Esophagus mucosa (tissue), 1 donor: ENCODE measurements around the gene ANKRD45. TPM values are rescaled to one million over a fixed set of nuclear protein-coding genes. Genes with fewer than 3 reads are reported as not detected.
"Not testable (repeated sequence)": the region's sequence is repeated elsewhere in the genome, so short reads cannot be mapped to it uniquely, and the experiment has no call there.

Source experiments
- ATAC-seq: fragments of 200-7000 bp; cut with Tn5 transposase; one replicate; pipeline ENCODE4 v1.9.1; 2020
- total RNA-seq: library from RNA; stranded (reverse); gene quantifications from one replicate; pipeline ENCODE4 v1.2.4, GENCODE V29; 2023
- donor health status: DM: yes; HTN: yes; CAD: no.

ANKRD45 gene, protein sequence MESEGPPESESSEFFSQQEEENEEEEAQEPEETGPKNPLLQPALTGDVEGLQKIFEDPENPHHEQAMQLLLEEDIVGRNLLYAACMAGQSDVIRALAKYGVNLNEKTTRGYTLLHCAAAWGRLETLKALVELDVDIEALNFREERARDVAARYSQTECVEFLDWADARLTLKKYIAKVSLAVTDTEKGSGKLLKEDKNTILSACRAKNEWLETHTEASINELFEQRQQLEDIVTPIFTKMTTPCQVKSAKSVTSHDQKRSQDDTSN
- not detected for total RNA-seq

GRCh38 chr1:173669491-173669941 is at the start of gene ANKRD45:
Gene ANKRD45 (minus strand): TSS chr1:173669851. CDS start chr1:173659418, 10,433 bp downstream.
- ATAC-seq, result no peak

GRCh38 chr1:173717238-173717637 is 47.6 kb upstream of the ANKRD45 start:
- ATAC-seq, result no peak

GRCh38 chr1:173715538-173715844 is 45.8 kb upstream of the ANKRD45 start:
- ATAC-seq, result no peak

DNA sequence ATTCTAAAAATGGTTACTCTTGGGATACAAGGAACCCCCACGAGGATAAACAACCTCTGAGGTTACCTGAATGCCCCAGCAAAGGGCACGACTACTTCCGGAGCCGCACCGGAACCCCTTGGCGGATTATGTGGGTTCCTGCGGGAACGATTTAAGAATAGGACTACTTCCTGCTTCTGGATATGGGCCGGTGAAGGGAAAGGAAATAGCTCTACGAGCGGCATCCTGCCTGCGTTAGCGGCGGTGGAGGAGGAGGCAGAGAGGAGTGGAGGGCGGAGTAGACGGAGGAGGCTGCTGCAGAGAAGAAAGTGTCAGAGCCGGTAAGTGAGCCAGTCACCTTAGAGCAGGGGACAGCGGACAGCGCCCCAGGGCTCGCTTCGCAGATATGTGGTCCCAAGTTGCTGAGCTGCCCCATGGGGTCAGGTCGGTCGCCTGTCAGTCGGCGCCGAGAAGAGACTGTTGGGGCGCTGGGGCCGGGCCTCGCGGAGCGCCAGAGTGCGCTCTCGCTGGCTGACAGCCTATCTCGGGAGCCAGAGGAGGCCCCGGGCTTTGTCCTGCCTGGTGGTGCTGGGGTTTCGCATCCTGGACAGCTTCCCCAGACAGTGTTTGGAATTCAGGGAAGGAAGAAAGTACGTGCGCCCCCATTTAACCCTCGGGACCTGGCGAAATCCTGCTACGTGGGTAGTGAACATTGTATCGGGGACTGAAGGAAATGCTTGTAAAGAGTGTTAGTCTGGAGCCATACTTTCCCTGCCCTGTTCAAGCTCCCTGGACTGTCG is 45.3 kb upstream of the ANKRD45 start, which contains the start of gene KLHL20:
TSS of gene KLHL20 (plus strand) at position 223 of the 779 bp plus-strand sequence. CDS start 1,063 bp downstream, outside the sequence.
- ATAC-seq, result peak; percentile 99

GRCh38 chr1:173714441-173714758 is 44.7 kb upstream of the ANKRD45 start:
- ATAC-seq, result no peak

DNA sequence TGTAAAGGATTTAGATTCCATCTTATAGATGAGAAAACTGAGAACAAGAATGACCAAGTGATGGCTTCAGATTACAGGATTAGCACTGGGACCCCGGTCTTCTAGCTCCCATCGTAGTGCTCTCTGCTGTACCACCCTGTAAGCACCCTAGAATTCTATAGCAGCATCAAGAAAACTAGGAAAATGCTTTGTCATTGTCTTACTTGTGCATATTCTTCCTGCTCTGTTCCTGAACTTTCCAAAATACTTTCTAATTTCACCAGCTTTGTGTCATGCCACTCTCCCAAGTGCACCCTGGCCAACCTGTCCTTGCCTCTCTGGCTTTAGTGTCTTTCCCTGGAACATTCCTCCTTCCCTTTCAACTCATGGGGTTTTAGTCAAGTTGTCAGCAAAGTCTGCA is 39.1 kb upstream of the ANKRD45 start:
- ATAC-seq, result no peak

- no peak for ATAC-seq
Observed at GRCh38 chr1:173705117-173705516, 35.5 kb upstream of the ANKRD45 start.

- no peak for ATAC-seq
Observed at GRCh38 chr1:173702736-173703135, 33.1 kb upstream of the ANKRD45 start.

DNA sequence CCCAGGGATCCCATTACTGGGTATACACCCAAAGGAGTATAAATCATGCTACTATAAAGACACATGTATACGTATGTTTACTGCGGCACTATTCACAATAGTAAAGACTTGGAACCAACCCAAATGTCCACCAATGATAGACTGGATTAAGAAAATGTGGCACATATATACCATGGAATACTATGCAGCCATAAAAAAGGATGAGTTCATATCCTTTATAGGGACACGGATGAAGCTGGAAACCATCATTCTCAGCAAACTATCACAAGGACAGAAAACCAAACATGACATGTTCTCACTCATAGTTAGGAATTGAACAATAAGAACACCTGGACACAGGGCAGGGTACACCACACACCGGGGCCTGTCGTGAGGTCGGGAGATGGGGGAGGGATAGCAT is 31.6 kb upstream of the ANKRD45 start:
- not testable (repeated sequence) for ATAC-seq

DNA sequence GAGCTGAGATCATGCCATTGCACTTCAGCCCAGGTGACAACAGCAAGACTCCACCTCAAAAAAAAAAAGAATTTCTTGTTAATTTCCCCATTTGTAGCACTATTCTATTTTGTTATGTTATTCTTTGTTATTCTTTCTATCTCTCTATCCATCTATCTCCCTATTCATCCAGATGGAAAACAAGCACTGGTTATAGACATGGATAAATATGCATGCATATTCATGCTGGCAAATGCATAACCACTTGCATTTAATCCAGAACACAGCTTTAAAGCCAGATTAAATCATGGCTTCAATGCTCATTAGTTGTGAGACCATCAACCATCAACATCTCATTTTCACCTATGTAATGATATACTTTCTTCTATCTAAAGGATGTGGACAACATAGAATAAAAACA is 23.6 kb upstream of the ANKRD45 start:
- ATAC-seq, result no peak

GRCh38 chr1:173688300-173688699 is 18.6 kb upstream of the ANKRD45 start:
- no peak for ATAC-seq

DNA sequence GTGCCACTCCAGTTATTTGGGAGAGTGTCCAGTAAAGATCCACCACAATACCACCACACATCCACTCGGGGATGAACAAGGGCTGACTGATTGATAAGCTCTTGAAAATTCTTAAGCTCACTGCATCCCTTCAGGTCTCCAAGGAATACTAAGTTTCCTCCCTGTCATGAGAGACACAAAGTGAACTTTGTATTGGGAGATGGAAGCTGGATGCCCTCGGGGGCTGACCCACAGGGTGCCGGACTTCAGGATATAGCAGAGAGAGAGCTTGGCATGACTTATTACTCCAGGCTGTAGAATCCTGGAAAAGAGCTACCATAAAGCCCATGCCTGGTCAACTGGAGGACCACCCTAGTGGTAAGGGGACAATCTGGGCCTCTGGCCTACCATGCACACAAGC is 15.5 kb upstream of the ANKRD45 start:
- ATAC-seq, result not testable (repeated sequence)

GRCh38 chr1:173683838-173684237 is 14.2 kb upstream of the ANKRD45 start:
- not testable (repeated sequence) for ATAC-seq

- ATAC-seq, result no peak
Observed at GRCh38 chr1:173682184-173682583, 12.5 kb upstream of the ANKRD45 start.

GRCh38 chr1:173680152-173680551 is 10.5 kb upstream of the ANKRD45 start:
- ATAC-seq, result not testable (repeated sequence)

GRCh38 chr1:173674496-173674895 is 4.8 kb upstream of the ANKRD45 start:
- not testable (repeated sequence) for ATAC-seq

GRCh38 chr1:173666646-173667045 is 3.0 kb downstream of the ANKRD45 start:
- no peak for ATAC-seq

DNA sequence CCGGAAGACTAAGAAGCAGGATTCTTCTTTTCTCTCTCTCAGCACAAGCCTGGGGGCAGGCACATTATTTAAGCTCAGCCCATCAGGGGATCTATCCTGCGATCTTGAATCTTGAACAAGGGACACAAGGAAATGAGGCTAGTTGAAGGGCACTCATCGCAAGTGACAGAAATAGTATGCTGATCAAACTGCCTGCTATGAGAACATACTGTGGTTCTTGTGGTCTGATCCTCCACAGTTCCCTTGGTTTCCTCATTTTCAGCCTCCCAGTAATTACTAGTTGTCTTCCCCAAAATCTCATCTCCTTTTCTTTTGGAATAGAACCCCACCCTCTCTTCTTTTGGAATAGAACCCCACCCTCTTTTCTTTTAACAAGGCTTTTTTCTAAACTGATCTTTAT is 6.5 kb downstream of the ANKRD45 start:
- ATAC-seq, result no peak

GRCh38 chr1:173661763-173662162 is 7.9 kb downstream of the ANKRD45 start:
- no peak for ATAC-seq

DNA sequence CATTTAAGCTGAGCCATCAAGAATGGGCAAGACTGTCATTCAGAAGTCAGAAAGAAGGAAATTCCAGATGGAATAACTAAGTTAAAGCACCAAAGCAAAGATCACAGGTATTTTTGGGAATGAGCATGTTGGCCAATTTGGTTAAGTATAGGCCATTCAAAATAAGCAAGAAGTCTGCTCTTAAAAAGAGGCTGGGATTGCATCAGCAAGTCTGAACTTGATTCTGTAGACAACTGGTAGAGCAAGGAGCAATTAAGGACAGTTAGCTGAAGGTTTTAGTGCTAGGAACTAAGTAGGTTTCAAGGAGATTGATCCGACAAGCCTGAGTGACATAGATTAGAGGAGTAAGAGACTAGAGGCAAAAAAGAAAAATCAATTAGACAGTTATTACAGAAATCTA is 8.4 kb downstream of the ANKRD45 start:
- ATAC-seq, result no peak

GRCh38 chr1:173660306-173660705 is 9.3 kb downstream of the ANKRD45 start:
- no peak for ATAC-seq

GRCh38 chr1:173648880-173649605 is 20.6 kb downstream of the ANKRD45 start:
- ATAC-seq, result no peak

DNA sequence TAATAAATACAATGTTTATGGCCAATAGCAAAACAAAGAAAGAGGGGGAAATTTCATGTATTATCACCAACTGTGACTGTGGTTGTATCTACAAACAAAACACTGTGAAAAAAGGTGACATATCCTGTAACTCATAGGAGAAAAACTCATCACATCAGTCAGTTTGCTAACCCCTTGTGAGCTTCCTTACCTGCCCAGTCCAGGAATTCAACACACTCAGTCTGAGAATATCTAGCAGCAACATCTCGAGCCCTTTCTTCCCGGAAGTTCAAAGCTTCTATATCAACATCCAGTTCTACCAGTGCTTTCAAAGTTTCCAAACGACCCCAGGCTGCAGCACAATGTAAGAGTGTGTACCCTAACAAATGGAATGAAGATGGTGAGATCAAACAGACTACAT is 23.0 kb downstream of the ANKRD45 start:
- ATAC-seq, result no peak
